ENCODE results near the gene UBE2E2.

UBE2E2 gene

GRCh38 chr3:23549148-23549910 is 346.2 kb downstream of the UBE2E2 start:
- no peak for DNase-seq

GRCh38 chr3:23550402-23550801 is 347.3 kb downstream of the UBE2E2 start:
- DNase-seq, result no peak

GRCh38 chr3:23552506-23552905 is 349.4 kb downstream of the UBE2E2 start:
- DNase-seq, result no peak

- DNase-seq, result no peak
Measured at GRCh38 chr3:23553353-23553752, 350.2 kb downstream of the UBE2E2 start.

- no peak for DNase-seq
Measured at GRCh38 chr3:23565041-23565775, 362.1 kb downstream of the UBE2E2 start.

GRCh38 chr3:23566499-23566898 is 363.4 kb downstream of the UBE2E2 start:
- DNase-seq, result no peak

- DNase-seq, result no peak
Measured at GRCh38 chr3:23567917-23568316, 364.8 kb downstream of the UBE2E2 start.

- DNase-seq, result no peak
Measured at GRCh38 chr3:23573827-23574226, 370.7 kb downstream of the UBE2E2 start.

GRCh38 chr3:23574822-23575315 is 371.7 kb downstream of the UBE2E2 start:
- DNase-seq, result no peak

GRCh38 chr3:23575697-23576096 is 372.6 kb downstream of the UBE2E2 start:
- no peak for DNase-seq

- DNase-seq, result no peak
Measured at GRCh38 chr3:23576379-23576959, 373.3 kb downstream of the UBE2E2 start.

GRCh38 chr3:23580096-23580713 is 377.1 kb downstream of the UBE2E2 start:
- no peak for DNase-seq

GRCh38 chr3:23583980-23584740 is 381.0 kb downstream of the UBE2E2 start:
- no peak for DNase-seq

- no peak for DNase-seq
Measured at GRCh38 chr3:23587513-23587912, 384.4 kb downstream of the UBE2E2 start.

- no peak for DNase-seq
Measured at GRCh38 chr3:23588547-23588946, 385.4 kb downstream of the UBE2E2 start.

- DNase-seq, result no peak
Measured at GRCh38 chr3:23589602-23590001, 386.5 kb downstream of the UBE2E2 start.

GRCh38 chr3:23590424-23591273 is 387.5 kb downstream of the UBE2E2 start:
- DNase-seq, result no peak

- no peak for DNase-seq
Measured at GRCh38 chr3:23591374-23591773, 388.2 kb downstream of the UBE2E2 start.

GRCh38 chr3:23592961-23593931 is 390.1 kb downstream of the UBE2E2 start:
- no peak for DNase-seq

GRCh38 chr3:23594066-23594465 is 390.9 kb downstream of the UBE2E2 start:
- no peak for DNase-seq

Measured in activated CD4-positive, alpha-beta T cell treated with anti-CD3 and anti-CD28 coated beads for 4 hours (primary cell).